ENCODE measurements around the gene GNB1L.

- no peak for TF ChIP-seq GATA3 (IDR thresholded peaks at IDR 0.05; ENCODE audit: low read depth, low read length)
- TF ChIP-seq GATA2 (IDR thresholded peaks at IDR 0.05; ENCODE audit: low read depth, low read length) = no peak
These were observed 35.3 kb downstream of the GNB1L start for GRCh38 chr22:19819208-19819910.

Measured in SH-SY5Y (cell line).